T-helper 1 cell treated with Interleukin-12 subunit alpha and Interleukin-12 subunit beta and Interleukin-4 antibody, amounts not matched to agents 30 μg/mL and 1 μg/mL, for 36 hours (primary cell): Measurements from ENCODE around the gene ENDOU.

Experiments
- H3K27ac Mint-ChIP-seq: one replicate; pipeline ENCODE4 v1.8.0; 2021; ENCODE audit warnings: mild to moderate bottlenecking, mixed read lengths
- H3K27me3 Mint-ChIP-seq: one replicate; pipeline ENCODE4 v1.8.0; 2021; ENCODE audit warnings: low read depth, mixed read lengths
- H3K36me3 Mint-ChIP-seq: one replicate; pipeline ENCODE4 v1.8.0; 2021; ENCODE audit warnings: low read depth, mixed read lengths
- H3K4me1 Mint-ChIP-seq: one replicate; pipeline ENCODE4 v1.8.0; 2021; ENCODE audit warnings: low read depth, mixed read lengths
- H3K4me3 Mint-ChIP-seq: one replicate; pipeline ENCODE4 v1.8.0; 2021; ENCODE audit warnings: mild to moderate bottlenecking, moderate library complexity, mixed read lengths
- H3K9me3 Mint-ChIP-seq: one replicate; pipeline ENCODE4 v1.8.0; 2021; ENCODE audit warnings: mixed read lengths

ENDOU gene

GRCh38 chr12:47725893-47726292, 603 bp upstream of the ENDOU start:
- Mint-ChIP-seq H3K36me3 (peaks cover 8% of the 10 kb centered on the region), H3K9me3 (no peaks in the 10 kb centered on the region), H3K27me3 (no peaks in the 10 kb centered on the region), H3K4me1 (peaks cover 21% of the 10 kb centered on the region), H3K27ac (no peak overlapping the region), H3K4me3 (no peak overlapping the region)

DNA sequence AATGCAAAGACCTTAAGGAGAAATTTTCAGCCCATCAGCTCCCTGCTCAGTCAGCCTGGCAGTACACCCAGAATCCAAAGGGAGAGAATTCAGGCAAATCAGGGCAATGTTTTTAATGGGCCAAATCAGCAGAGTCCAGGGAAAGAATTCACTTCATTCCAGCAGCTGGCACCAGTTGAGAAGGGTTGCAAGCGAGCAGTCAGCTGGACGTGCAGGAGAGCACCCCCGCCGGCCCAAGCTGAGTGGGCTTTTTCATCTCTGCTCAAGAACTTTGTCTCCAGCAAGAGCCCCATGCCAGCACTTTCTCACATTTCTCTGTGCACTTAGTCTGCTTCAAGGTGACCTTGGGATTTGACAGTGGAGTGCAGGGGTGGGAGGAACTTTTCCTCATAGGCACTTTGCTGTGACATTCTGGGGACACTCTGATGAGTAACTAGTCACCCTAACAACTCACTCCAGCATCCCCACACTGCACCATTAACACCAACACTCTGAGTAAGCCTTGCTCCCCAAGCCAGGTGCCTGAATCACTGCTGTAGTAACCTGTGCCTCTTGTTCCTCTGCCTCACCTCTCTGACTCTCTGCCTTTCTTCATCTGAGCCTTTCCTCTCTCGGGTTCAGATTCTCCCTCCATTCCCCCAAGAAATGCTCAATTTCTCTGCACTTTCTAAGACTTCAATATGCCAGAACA, 2.2 kb downstream of the ENDOU start:
- Mint-ChIP-seq H3K27ac (peak overlapping the region; percentile 29), H3K9me3 (no peaks in the 10 kb centered on the region), H3K4me3 (no peak overlapping the region), H3K36me3 (peaks cover 8% of the 10 kb centered on the region), H3K27me3 (no peaks in the 10 kb centered on the region), H3K4me1 (peaks cover 25% of the 10 kb centered on the region)

- no peak overlapping the region for H3K27ac Mint-ChIP-seq
- H3K9me3 Mint-ChIP-seq: no peaks in the 10 kb centered on the region
- H3K4me3 Mint-ChIP-seq: no peak overlapping the region
- peaks cover 8% of the 10 kb centered on the region for H3K36me3 Mint-ChIP-seq
- H3K27me3 Mint-ChIP-seq: no peaks in the 10 kb centered on the region
- peaks cover 33% of the 10 kb centered on the region for H3K4me1 Mint-ChIP-seq
These were observed 3.0 kb downstream of the ENDOU start for GRCh38 chr12:47722136-47722834.

DNA sequence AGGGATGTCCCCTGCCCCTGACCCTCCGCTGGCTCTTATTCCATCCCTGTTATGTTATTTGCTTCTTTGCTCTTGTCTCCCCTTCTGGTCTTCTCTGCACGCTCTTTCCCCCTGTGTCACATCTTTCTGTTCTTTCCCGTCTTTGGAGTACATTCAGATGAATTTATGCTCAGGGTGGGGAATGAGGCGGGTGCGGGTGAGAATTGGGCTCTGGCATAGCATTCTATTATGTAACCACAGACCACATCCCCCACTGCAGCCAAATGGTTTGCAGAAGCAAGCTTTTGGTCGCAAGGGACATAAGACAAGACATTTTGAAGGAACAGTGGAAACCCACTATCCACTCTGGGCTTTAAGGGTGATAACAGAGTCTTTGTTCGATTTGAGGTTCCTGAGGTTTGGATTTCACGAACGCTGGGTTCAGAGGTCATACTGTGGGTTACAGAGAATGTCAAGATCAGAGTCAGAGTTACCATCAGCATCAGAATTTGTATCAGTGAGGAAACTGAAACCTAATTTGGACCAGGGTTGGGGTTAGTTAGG, 3.8 kb downstream of the ENDOU start:
- Mint-ChIP-seq H3K27ac (peak overlapping the region; percentile 42), H3K4me3 (peak overlapping the region; percentile 2)

GRCh38 chr12:47718531-47718930, 6.8 kb downstream of the ENDOU start:
- Mint-ChIP-seq H3K4me1 (peaks cover 38% of the 10 kb centered on the region), H3K4me3 (no peak overlapping the region), H3K36me3 (peaks cover 7% of the 10 kb centered on the region), H3K27me3 (no peaks in the 10 kb centered on the region), H3K9me3 (no peaks in the 10 kb centered on the region), H3K27ac (no peak overlapping the region)

More for the DNA sequence above, 3.8 kb downstream of the ENDOU start:
- Mint-ChIP-seq H3K9me3 (no peaks in the 10 kb centered on the region), H3K36me3 (peaks cover 8% of the 10 kb centered on the region), H3K27me3 (no peaks in the 10 kb centered on the region), H3K4me1 (peaks cover 37% of the 10 kb centered on the region)

GRCh38 chr12:47717443-47718193, 7.7 kb downstream of the ENDOU start:
- Mint-ChIP-seq H3K4me1 (peaks cover 34% of the 10 kb centered on the region), H3K4me3 (peak overlapping the region; percentile 25), H3K27me3 (no peaks in the 10 kb centered on the region), H3K36me3 (peaks cover 5% of the 10 kb centered on the region), H3K27ac (peak overlapping the region; percentile 72), H3K9me3 (no peaks in the 10 kb centered on the region)

DNA sequence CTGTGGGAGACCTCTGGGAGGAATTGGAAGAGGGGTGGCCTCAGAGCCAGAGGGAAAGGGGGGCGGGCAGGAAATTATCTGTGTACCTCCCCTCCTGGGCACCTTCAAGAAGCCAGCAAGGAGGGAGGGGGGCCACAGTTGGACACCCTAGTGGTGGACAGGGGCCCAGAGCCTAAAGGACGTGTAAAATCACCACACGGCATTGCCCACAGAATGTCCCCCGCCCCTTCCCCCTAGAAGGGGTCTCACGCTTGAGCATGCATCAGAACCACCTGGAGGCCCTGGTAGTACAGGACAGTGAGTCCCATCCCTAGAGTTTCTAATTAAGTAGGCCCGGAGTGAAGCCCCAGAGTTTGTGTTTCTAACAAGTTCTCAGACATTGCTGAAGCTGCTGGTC, 8.2 kb downstream of the ENDOU start:
- no peak overlapping the region for H3K4me3 Mint-ChIP-seq
- H3K9me3 Mint-ChIP-seq: no peaks in the 10 kb centered on the region
- H3K27me3 Mint-ChIP-seq: no peaks in the 10 kb centered on the region
- no peak overlapping the region for H3K27ac Mint-ChIP-seq
- H3K36me3 Mint-ChIP-seq: peaks cover 5% of the 10 kb centered on the region
- peaks cover 32% of the 10 kb centered on the region for H3K4me1 Mint-ChIP-seq

- Mint-ChIP-seq H3K4me3 (no peak overlapping the region), H3K4me1 (peaks cover 24% of the 10 kb centered on the region), H3K27me3 (no peaks in the 10 kb centered on the region), H3K36me3 (no peaks in the 10 kb centered on the region), H3K27ac (no peak overlapping the region), H3K9me3 (no peaks in the 10 kb centered on the region)
These were observed 9.3 kb downstream of the ENDOU start for GRCh38 chr12:47715877-47716548.

GRCh38 chr12:47715393-47715876, 9.9 kb downstream of the ENDOU start:
- H3K27me3 Mint-ChIP-seq: no peaks in the 10 kb centered on the region
- H3K4me3 Mint-ChIP-seq: no peak overlapping the region
- peaks cover 22% of the 10 kb centered on the region for H3K4me1 Mint-ChIP-seq
- H3K27ac Mint-ChIP-seq: no peak overlapping the region
- no peaks in the 10 kb centered on the region for H3K9me3 Mint-ChIP-seq
- no peaks in the 10 kb centered on the region for H3K36me3 Mint-ChIP-seq

- Mint-ChIP-seq H3K27ac (no peak overlapping the region), H3K4me1 (peaks cover 22% of the 10 kb centered on the region), H3K27me3 (no peaks in the 10 kb centered on the region), H3K4me3 (no peak overlapping the region), H3K9me3 (no peaks in the 10 kb centered on the region), H3K36me3 (no peaks in the 10 kb centered on the region)
These were observed 10.4 kb downstream of the ENDOU start for GRCh38 chr12:47714826-47715386.

DNA sequence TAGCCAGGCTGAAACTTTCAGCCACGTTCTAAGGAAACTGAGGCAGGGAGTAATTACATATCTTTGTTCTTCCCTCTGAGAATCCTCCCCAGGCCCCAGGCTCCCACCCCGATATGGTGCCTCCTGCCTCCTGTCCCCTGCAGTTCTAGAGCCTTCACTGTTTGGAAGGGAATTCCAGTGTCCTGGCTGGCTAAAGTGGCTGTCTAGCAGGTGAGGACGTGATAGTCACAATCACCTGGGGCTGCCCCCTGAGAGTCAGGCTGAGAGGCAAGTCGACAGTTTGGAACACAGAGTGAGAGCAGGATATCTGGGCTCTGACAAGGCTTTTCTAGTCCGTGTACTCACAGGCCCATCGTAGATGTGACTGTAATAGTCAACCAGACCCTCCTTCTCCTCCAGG, 13.1 kb downstream of the ENDOU start:
- no peaks in the 10 kb centered on the region for H3K9me3 Mint-ChIP-seq
- no peak overlapping the region for H3K27ac Mint-ChIP-seq
- H3K4me3 Mint-ChIP-seq: no peak overlapping the region
- H3K27me3 Mint-ChIP-seq: no peaks in the 10 kb centered on the region
- H3K4me1 Mint-ChIP-seq: peaks cover 31% of the 10 kb centered on the region
- H3K36me3 Mint-ChIP-seq: peaks cover 1% of the 10 kb centered on the region

DNA sequence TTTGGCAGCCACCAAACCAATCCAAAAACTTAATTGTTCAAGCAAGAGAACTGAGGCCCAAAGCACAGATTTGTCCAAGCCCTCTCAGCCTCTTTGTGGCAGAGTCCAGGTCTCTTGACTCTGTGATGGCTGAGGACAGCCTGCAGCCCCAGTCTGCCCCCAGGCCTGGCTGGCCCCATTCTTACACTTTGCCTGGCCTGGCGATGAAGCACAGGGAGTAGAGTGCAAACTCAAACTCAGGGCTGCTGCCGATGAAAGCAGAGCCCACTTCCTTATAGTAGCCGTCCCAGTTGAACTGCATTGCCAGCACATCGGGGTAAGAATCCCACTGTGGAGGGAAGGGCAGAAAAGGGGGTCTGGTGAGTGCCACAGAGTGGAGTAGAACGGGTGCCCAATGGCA, 13.8 kb downstream of the ENDOU start:
- H3K36me3 Mint-ChIP-seq: peaks cover 1% of the 10 kb centered on the region

GRCh38 chr12:47710278-47710677, 15.0 kb downstream of the ENDOU start:
- Mint-ChIP-seq H3K9me3 (no peaks in the 10 kb centered on the region), H3K4me3 (no peak overlapping the region)

More for the DNA sequence above, 13.8 kb downstream of the ENDOU start:
- H3K4me3 Mint-ChIP-seq: no peak overlapping the region
- H3K27ac Mint-ChIP-seq: no peak overlapping the region
- no peaks in the 10 kb centered on the region for H3K9me3 Mint-ChIP-seq
- H3K4me1 Mint-ChIP-seq: peaks cover 33% of the 10 kb centered on the region
- no peaks in the 10 kb centered on the region for H3K27me3 Mint-ChIP-seq

DNA sequence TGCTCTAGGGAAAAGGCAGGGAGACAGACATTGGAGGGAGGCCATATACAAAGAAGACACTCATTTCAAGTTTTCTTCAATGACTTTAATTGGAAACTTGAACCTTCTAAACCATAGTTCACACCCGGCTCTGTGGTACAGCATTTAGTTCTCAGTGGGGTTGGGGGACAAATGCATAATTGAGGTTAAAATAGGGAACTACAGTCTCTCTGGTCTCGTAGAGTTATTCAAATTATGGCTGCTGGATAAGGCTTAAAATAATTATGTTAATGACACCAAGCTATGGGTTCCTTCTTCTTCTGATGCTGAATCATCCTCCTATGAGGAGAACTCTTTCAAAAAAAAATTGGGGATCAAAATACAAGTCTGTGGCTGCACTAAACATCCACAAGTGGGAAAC, 15.6 kb downstream of the ENDOU start:
- Mint-ChIP-seq H3K9me3 (no peaks in the 10 kb centered on the region), H3K36me3 (peaks cover 2% of the 10 kb centered on the region), H3K27me3 (no peaks in the 10 kb centered on the region), H3K4me1 (peaks cover 33% of the 10 kb centered on the region), H3K27ac (peak overlapping the region; percentile 71), H3K4me3 (no peak overlapping the region)

More at GRCh38 chr12:47710278-47710677, 15.0 kb downstream of the ENDOU start:
- H3K27me3 Mint-ChIP-seq: no peaks in the 10 kb centered on the region
- H3K27ac Mint-ChIP-seq: no peak overlapping the region
- peaks cover 1% of the 10 kb centered on the region for H3K36me3 Mint-ChIP-seq
- peaks cover 32% of the 10 kb centered on the region for H3K4me1 Mint-ChIP-seq
